HG02981 (cell line): ENCODE measurements around the gene UTS2B.
"Not testable (repeated sequence)": the region's sequence is repeated elsewhere in the genome, so short reads cannot be mapped to it uniquely, and the experiment has no call there.

Experiments used
- ATAC-seq: cut with Tn5 transposase; IDR thresholded peaks from one replicate; pipeline ENCODE4 v1.9.1; 2021; ENCODE audit warnings: mild to moderate bottlenecking, moderate library complexity; ENCODE audit not compliant: unreplicated experiment

The UTS2B gene

GRCh38 chr3:191283400-191283799 lies 46.9 kb downstream of the UTS2B start:
- ATAC-seq = peak; percentile 73

- ATAC-seq = no peak
These were observed 47.8 kb downstream of the UTS2B start for GRCh38 chr3:191282251-191283185.

GRCh38 chr3:191280882-191281281 lies 49.4 kb downstream of the UTS2B start:
- no peak for ATAC-seq

- ATAC-seq = no peak
These were observed 50.2 kb downstream of the UTS2B start for GRCh38 chr3:191280111-191280510.

- ATAC-seq = no peak
These were observed 54.6 kb downstream of the UTS2B start for GRCh38 chr3:191275751-191276150.

- not testable (repeated sequence) for ATAC-seq
These were observed 55.1 kb downstream of the UTS2B start for GRCh38 chr3:191275244-191275643.

- peak; percentile 75 for ATAC-seq
These were observed 60.8 kb downstream of the UTS2B start for GRCh38 chr3:191269289-191270085.

- ATAC-seq = no peak
These were observed 61.6 kb downstream of the UTS2B start for GRCh38 chr3:191268737-191269136.

- ATAC-seq = no peak
These were observed 66.5 kb downstream of the UTS2B start for GRCh38 chr3:191263850-191264249.

GRCh38 chr3:191263365-191263764 lies 67.0 kb downstream of the UTS2B start:
- peak; percentile 91 for ATAC-seq

GRCh38 chr3:191262650-191263049 lies 67.7 kb downstream of the UTS2B start:
- ATAC-seq = peak; percentile 56

GRCh38 chr3:191261304-191261638 lies 69.1 kb downstream of the UTS2B start:
- ATAC-seq = no peak

GRCh38 chr3:191260431-191261303 lies 69.7 kb downstream of the UTS2B start:
- ATAC-seq = no peak

GRCh38 chr3:191259486-191259885 lies 70.8 kb downstream of the UTS2B start:
- ATAC-seq = no peak

GRCh38 chr3:191257286-191257685 lies 73.0 kb downstream of the UTS2B start:
- no peak for ATAC-seq

GRCh38 chr3:191256405-191256804 lies 73.9 kb downstream of the UTS2B start:
- ATAC-seq = no peak

- no peak for ATAC-seq
These were observed 75.2 kb downstream of the UTS2B start for GRCh38 chr3:191255156-191255555.

GRCh38 chr3:191254098-191254873 lies 76.0 kb downstream of the UTS2B start:
- no peak for ATAC-seq

- ATAC-seq = peak; percentile 32
These were observed 77.1 kb downstream of the UTS2B start for GRCh38 chr3:191253089-191253799.

- ATAC-seq = no peak
These were observed 83.7 kb downstream of the UTS2B start for GRCh38 chr3:191246630-191247029.
